Globus pallidus (tissue), 1 donor: ENCODE data around the gene ELAC1.

Experiments
- DNase-seq: peaks from one replicate; pipeline ENCODE4 v3.0.0-alpha.2; 2015; ENCODE audit warnings: low spot score

ELAC1 gene

DNA sequence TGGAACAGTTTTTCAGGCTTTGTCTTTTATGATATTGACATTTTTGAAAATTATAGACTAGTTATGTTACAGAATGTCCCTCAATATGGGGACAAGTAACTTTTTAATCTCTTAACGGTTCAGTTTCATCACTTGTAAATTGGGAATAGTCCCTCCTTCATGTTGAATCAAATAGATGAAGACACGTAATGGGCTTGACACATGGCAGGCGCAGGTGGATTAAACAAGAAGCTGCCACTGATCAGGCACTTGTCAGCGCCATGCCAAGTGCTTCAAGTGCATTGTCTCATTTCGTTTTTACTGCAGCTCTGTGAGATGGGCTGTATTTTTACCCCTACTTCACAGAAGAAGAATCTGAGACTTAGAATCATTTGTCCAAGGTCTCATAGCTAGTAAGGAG is 52.7 kb downstream of the ELAC1 start:
- no peak for DNase-seq

DNA sequence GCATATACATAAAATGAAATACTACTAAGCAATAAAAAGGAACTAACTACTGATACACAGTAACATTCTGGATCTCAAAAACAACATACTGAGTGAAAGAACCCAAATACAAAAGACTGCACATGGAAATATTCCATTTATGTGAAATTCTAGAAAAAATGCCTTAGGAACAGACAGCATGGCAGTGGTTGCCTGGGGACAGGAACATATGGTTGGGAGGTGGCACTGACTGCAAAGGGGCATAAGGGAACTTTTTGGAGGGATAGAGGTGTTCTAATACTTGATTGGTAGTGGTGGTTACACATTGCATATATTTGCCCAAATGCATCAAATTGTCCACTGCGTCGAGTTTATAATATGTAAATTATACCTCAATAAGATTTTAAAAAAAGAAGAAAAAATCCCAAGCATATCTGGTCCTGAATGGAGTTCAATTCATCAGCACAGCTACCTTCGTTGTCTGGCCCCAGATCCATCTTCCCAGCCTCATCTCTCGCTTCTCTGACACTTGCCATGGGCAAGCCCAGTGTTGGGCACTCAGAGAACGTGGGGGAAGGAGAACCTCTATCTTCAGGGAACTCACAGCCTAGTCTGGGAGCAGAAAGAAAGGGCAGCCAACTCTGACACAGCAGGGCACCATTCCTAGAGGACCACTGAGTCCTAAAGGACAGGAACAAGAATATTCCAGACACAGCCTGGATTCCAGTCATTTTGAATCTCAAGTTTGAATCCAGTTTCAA is 53.6 kb downstream of the ELAC1 start:
- DNase-seq = no peak

DNA sequence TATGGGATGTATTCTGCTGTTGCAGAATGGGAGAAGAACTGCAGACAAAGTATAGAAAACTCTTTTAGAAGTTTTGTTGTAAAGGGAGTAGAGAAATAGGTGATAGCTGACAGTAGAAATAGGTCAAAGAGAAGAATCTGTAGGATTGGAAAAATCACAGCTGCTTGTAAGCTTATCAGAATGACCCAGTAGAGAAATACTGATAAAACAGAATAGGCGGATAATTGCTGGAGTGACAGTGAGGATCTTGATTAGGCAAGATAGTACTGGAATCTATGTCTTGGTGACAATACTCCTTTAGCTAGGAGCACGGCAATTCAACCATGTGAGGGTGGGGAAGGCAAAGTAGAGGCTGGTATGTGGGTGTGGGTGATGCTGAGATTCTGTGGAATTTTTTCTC is 57.7 kb downstream of the ELAC1 start:
- no peak for DNase-seq

DNA sequence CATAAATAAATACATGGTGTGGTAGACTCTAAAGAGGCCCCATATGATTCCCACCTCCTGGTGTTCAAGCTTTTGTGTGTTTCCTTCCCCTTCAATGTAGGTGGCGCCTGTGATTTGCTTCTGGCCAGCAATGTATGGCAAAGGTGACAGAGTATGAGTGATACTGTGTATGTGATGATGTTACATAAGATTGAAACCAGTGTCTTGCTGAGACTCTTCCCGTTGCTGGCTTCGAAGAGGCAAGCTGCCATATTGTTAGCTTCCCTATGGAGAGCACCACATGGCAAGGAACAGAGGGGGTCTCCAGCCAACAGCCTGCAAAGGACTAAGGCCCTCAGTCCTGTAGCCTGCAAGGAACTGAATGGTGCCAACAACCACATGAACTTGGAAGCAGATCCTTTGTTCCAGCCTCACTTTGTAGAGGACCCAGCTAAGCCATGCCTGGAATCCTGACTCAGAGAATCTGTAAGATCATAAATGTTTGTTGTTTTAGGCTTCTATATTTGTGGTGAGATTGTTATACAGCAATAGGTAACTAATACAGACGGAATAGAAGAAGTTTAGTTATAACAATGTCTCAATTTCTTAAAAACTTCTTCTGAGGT is 60.5 kb downstream of the ELAC1 start:
- DNase-seq = no peak

DNA sequence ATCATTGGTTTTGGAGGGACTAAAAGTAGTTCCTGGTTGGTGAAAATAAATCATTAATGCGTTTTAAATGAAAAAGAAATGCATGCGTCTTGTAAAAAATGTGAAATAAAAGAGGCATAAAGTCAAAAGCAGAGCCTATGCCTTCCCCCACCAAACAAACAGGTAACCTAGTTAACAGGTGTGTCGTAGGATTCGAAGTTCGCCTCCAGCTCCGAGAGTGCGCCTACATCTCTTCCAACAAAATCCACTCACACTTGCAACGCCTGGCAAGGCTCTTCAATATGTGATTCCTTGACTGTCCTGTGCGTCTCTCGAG is 61.5 kb downstream of the ELAC1 start:
- no peak for DNase-seq

DNA sequence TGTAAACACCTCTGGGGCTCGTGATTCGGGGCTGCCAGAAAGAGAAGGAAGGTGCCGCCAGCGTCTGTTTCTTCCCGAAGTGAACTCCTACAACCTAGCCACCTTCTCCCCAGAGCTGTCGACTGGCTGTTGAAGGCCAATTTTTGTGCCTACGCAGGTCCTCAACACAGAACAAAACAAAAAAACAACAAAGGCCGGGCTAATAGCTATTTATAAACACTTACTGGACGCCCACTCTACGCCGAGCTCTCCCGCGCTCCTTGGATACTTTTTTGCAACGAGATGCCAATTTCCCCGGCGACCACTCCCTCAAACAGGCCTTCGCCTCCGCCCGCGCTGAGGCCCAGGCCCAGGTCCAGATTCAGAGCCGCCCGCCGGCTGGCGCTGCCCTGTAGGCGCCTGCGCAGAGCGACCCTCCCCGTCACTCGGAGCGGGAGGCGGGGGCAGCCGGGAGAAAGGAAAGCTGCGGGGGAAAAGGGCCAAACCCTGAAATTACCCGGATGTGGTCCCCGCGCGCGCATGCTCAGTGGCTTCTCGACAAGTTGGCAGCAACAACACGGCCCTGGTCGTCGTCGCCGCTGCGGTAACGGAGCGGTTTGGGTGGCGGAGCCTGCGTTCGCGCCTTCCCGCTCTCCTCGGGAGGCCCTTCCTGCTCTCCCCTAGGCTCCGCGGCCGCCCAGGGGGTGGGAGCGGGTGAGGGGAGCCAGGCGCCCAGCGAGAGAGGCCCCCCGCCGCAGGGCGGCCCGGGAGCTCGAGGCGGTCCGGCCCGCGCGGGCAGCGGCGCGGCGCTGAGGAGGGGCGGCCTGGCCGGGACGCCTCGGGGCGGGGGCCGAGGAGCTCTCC is 62.1 kb downstream of the ELAC1 start, which contains the start of gene SMAD4:
TSS of gene SMAD4 (plus strand) at position 520 of the 843 bp plus-strand sequence. CDS start 16,834 bp downstream, outside the sequence.
- peak; percentile 95 for DNase-seq

DNA sequence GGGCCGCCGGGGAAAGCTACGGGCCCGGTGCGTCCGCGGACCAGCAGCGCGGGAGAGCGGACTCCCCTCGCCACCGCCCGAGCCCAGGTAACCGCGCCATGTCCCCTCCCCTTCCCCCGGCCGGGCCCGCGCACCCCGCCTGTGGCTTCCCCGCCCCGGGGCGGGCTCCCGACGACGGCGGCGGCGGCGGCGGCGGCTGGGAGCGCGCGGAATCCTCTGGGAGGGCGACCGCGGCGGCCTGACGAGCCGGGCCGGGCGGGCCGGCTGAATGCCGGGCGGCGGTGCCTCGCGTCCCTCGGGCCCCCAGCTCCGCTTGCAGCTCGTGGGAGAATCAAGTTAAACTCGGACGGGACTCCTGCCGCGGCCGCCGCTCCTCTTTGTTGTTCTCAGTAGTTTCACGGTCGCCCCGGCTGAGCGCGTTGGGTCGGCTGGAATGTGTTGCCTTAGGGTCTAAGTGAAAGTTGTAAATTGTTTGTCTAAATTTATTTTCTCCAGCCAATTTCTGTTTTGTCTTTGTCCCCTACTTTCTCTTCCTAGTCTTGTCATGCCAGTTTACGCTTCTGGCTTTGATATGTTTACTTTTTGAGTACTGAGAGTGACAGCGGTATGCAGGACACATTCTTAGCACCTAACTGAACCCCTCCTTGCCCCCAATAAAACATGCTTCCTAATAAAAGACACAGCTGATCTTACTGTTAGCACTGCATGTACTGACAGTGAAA is 62.9 kb downstream of the ELAC1 start:
- peak; percentile 76 for DNase-seq

DNA sequence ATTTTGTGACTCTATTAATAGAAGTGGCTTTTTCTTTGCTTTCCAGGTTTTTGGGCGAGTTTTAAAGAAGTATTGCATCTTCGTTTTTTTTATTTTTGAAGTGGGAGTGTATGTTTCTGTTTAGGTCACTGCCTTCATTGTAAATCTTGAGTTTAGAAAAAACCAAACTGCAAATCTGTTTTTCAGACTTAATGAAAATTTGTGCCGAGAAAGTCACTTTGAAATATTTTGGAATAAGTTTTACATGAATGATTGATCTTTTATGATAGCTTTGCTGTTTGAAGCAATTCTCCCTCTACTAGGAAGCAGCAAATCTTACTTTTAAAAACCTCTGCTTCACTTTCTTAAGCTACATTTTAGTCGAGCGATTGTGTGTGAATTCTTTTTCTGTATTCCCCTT is 64.4 kb downstream of the ELAC1 start:
- no peak for DNase-seq

DNA sequence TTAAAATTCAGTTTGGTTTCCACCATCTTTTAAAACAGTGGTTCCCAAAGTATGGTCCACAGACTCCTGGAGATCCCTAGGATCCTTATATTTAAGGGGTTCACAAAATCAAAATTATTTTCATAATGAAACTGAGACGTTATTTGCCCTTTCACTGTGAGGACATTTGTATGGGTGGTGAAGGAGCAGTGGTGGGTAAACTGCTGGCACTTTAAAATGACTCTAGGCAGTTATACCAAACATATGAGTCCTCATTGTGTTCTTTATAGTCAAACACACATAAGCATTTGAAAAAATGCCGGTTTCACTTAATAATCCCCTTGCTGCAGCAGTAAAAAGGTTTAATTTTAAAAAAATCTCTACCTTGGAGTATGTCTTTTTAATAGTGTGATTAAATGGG is 69.4 kb downstream of the ELAC1 start:
- no peak for DNase-seq
